Natural killer cell (primary cell): ENCODE measurements around the gene UBE2E3. TPM values are rescaled to one million over a fixed set of nuclear protein-coding genes. Genes with fewer than 3 reads are reported as not detected.

Experiments
- ATAC-seq, 3 donors: fragments of 150-1000 bp in 2 of 3; fragments of 200-7000 bp in 1 of 3; cut with Tn5 transposase; 1 replicate in 1 of 3; 2 replicates in 2 of 3; pipeline ENCODE4 v1.10.0; 2021; ENCODE audit warnings: mild to moderate bottlenecking in 2 of 3, moderate library complexity in 2 of 3
- DNase-seq, 2 donors: peaks; one replicate each; pipeline versions ENCODE4 v3.0.0 to v3.0.0-alpha.2; 2013 to 2021; ENCODE audit warnings: mixed read lengths in 1 of 2
- H3K27ac ChIP-seq: one replicate; pipeline ENCODE4 v1.5.1; 2013; ENCODE audit warnings: mild to moderate bottlenecking, low read length
- H3K27me3 ChIP-seq: one replicate; pipeline ENCODE4 v1.6.1; 2013; ENCODE audit warnings: low read length; ENCODE audit not compliant: control insufficient read depth, insufficient read depth
- H3K36me3 ChIP-seq: one replicate; pipeline ENCODE4 v1.6.1; 2013; ENCODE audit warnings: low read length; ENCODE audit not compliant: control insufficient read depth, insufficient read depth
- H3K4me1 ChIP-seq: one replicate; pipeline ENCODE4 v1.6.1; 2013; ENCODE audit warnings: low read length; ENCODE audit not compliant: control insufficient read depth, insufficient read depth
- H3K4me3 ChIP-seq: one replicate; pipeline ENCODE4 v1.5.1; 2013; ENCODE audit warnings: low read length
- H3K9me3 ChIP-seq: one replicate; pipeline ENCODE4 v1.6.1; 2013; ENCODE audit warnings: low read length; ENCODE audit not compliant: control insufficient read depth, insufficient read depth
- H3K27ac Mint-ChIP-seq, 2 donors: one replicate each; pipeline ENCODE4 v1.8.0; 2022; ENCODE audit warnings: mild to moderate bottlenecking in 2 of 2, mixed read lengths in 2 of 2, moderate library complexity in 1 of 2
- H3K27me3 Mint-ChIP-seq, 2 donors: one replicate each; pipeline ENCODE4 v1.8.0; 2022; ENCODE audit warnings: low read depth in 2 of 2, mixed read lengths in 2 of 2
- H3K36me3 Mint-ChIP-seq: one replicate; pipeline ENCODE4 v1.8.0; 2022; ENCODE audit warnings: mixed read lengths
- H3K4me1 Mint-ChIP-seq, 2 donors: one replicate each; pipeline ENCODE4 v1.8.0; 2022; ENCODE audit warnings: mixed read lengths in 2 of 2
- H3K4me3 Mint-ChIP-seq: one replicate; pipeline ENCODE4 v1.8.0; 2022; ENCODE audit warnings: mild to moderate bottlenecking, moderate library complexity, mixed read lengths
- H3K9me3 Mint-ChIP-seq, 2 donors: one replicate each; pipeline ENCODE4 v1.8.0; 2022; ENCODE audit warnings: mixed read lengths in 2 of 2
- CTCF ChIP-seq: fragments of 200-600 bp; IDR thresholded peaks from one replicate; pipeline ENCODE4 v1.8.0; 2022; ENCODE audit warnings: antibody characterized with exemption
- WGBS: methylation state at CpG from one replicate; pipeline ENCODE4 v1.1.7; 2013; ENCODE audit warnings: missing lambda C conversion rate; ENCODE audit not compliant: insufficient coverage; 5-methylcytosine and 5-hydroxymethylcytosine counted together
- intact Hi-C: fragments of 100-400 bp; cut with micrococcal nuclease; formaldehyde crosslinking; loops from one replicate; pipeline ENCODE4 v1.14.2; 2022
- total RNA-seq, 4 donors: library from RNA; stranded (reverse); fragments of 120-200 nt in 1 of 4; gene quantifications; one replicate each; pipeline versions ENCODE4 v1.2.3 to v1.2.4, GENCODE V29; 2013 to 2022

UBE2E3 gene
- total RNA-seq, 3 donors from 2014 or later (not counting 1 experiment from before 2014, with no cell fraction given): 48.5 to 59.3 (median 52.6) TPM

- Mint-ChIP-seq H3K4me1 (no peaks in the 10 kb centered on the region), H3K9me3 (no peaks in the 10 kb centered on the region), H3K36me3 (no peaks in the 10 kb centered on the region), H3K4me3 (no peak overlapping the region), H3K27ac (no peak overlapping the region), H3K27me3 (peaks cover 20 to 33% of the 10 kb centered on the region in 2 donors)
- no peak for TF ChIP-seq CTCF
- no peaks in the 10 kb centered on the region for H3K9me3 ChIP-seq
- H3K27me3 ChIP-seq: peaks cover 4% of the 10 kb centered on the region
- no peak overlapping the region for H3K27ac ChIP-seq
- WGBS: 96% methylated on average over 3 of the region's 3 CpGs
- intact Hi-C loops: no loop called here
- H3K4me1 ChIP-seq: no peaks in the 10 kb centered on the region
- no peaks in the 10 kb centered on the region for H3K36me3 ChIP-seq
- ATAC-seq (no peak), DNase-seq (no peak)
- no peak overlapping the region for H3K4me3 ChIP-seq
Observed at GRCh38 chr2:180970016-180970415, 10.4 kb upstream of the UBE2E3 start.

GRCh38 chr2:180971811-180972210 is 8.6 kb upstream of the UBE2E3 start:
- no peak for TF ChIP-seq CTCF
- H3K9me3 ChIP-seq: no peaks in the 10 kb centered on the region
- WGBS: no CpG with 5 or more reads among the region's 1 CpG
- H3K4me3 ChIP-seq: no peak overlapping the region
- no peaks in the 10 kb centered on the region for H3K36me3 ChIP-seq
- peaks cover 2% of the 10 kb centered on the region for H3K27me3 ChIP-seq
- no peak overlapping the region for H3K4me3 Mint-ChIP-seq
- no peaks in the 10 kb centered on the region for H3K4me1 ChIP-seq
- H3K27ac Mint-ChIP-seq: no peak overlapping the region
- ATAC-seq: no peak
- no peak overlapping the region for H3K27ac ChIP-seq
- peaks cover 15 to 42% of the 10 kb centered on the region in 2 donors for H3K27me3 Mint-ChIP-seq
- no peak for DNase-seq
- no peaks in the 10 kb centered on the region for H3K4me1 Mint-ChIP-seq
- no peaks in the 10 kb centered on the region for H3K9me3 Mint-ChIP-seq
- intact Hi-C loops: no loop called here
- no peaks in the 10 kb centered on the region for H3K36me3 Mint-ChIP-seq

- Mint-ChIP-seq H3K27me3 (peaks cover 8 to 35% of the 10 kb centered on the region in 2 donors), H3K4me1 (peaks cover 0 to 9% of the 10 kb centered on the region in 2 donors), H3K27ac (no peak overlapping the region), H3K4me3 (no peak overlapping the region), H3K9me3 (no peaks in the 10 kb centered on the region), H3K36me3 (no peaks in the 10 kb centered on the region)
- DNase-seq (no peak), ATAC-seq (no peak)
- intact Hi-C loops: no loop called here
- Histone ChIP-seq H3K4me3 (no peak overlapping the region), H3K36me3 (no peaks in the 10 kb centered on the region), H3K9me3 (no peaks in the 10 kb centered on the region), H3K27ac (no peak overlapping the region), H3K27me3 (no peaks in the 10 kb centered on the region), H3K4me1 (peaks cover 7% of the 10 kb centered on the region)
- TF ChIP-seq CTCF: no peak
- no CpG with 5 or more reads among the region's 2 CpGs for WGBS
Observed at GRCh38 chr2:180975585-180975984, 4.8 kb upstream of the UBE2E3 start.
